Activated CD8-positive, alpha-beta memory T cell treated with anti-CD3 and anti-CD28 coated beads, Interleukin-2, amount 50 U/mL, for 1 hour (primary cell): Measurements from ENCODE around the gene GON7.
"Not testable (repeated sequence)": the region's sequence is repeated elsewhere in the genome, so short reads cannot be mapped to it uniquely, and the experiment has no call there.

Experiments used
- DNase-seq: peaks from one replicate; pipeline ENCODE4 v3.0.0-alpha.2; 2020; ENCODE audit errors: extremely low read depth

Gene GON7

GRCh38 chr14:93200553-93200952 is 6.3 kb downstream of the GON7 start:
- no peak for DNase-seq

- no peak for DNase-seq
Observed at GRCh38 chr14:93199031-93199430, 7.8 kb downstream of the GON7 start.

- no peak for DNase-seq
Observed at GRCh38 chr14:93195316-93195999, 11.4 kb downstream of the GON7 start.

- DNase-seq: no peak
Observed at GRCh38 chr14:93186956-93187355, 19.9 kb downstream of the GON7 start.

GRCh38 chr14:93186466-93186865 is 20.4 kb downstream of the GON7 start:
- no peak for DNase-seq

- no peak for DNase-seq
Observed at GRCh38 chr14:93185349-93185720, 21.5 kb downstream of the GON7 start.

- peak; percentile 81 for DNase-seq
Observed at GRCh38 chr14:93184391-93185348, 22.2 kb downstream of the GON7 start, which contains the start of the genes LYSET and MOAP1. LYSET (plus strand) TSS chr14:93185317; CDS start chr14:93185406, 89 bp downstream. MOAP1 (minus strand) TSS chr14:93184897; CDS start chr14:93184242, 655 bp downstream.

GRCh38 chr14:93183596-93184317 is 23.1 kb downstream of the GON7 start:
- no peak for DNase-seq

GRCh38 chr14:93175492-93175891 is 31.4 kb downstream of the GON7 start:
- DNase-seq: no peak

GRCh38 chr14:93174731-93175130 is 32.1 kb downstream of the GON7 start:
- DNase-seq: not testable (repeated sequence)

- DNase-seq: no peak
Observed at GRCh38 chr14:93173943-93174395, 32.9 kb downstream of the GON7 start.

- DNase-seq: no peak
Observed at GRCh38 chr14:93171376-93171775, 35.5 kb downstream of the GON7 start.

- DNase-seq: not testable (repeated sequence)
Observed at GRCh38 chr14:93170141-93170540, 36.7 kb downstream of the GON7 start.

GRCh38 chr14:93169619-93170018 is 37.2 kb downstream of the GON7 start:
- not testable (repeated sequence) for DNase-seq

- not testable (repeated sequence) for DNase-seq
Observed at GRCh38 chr14:93168610-93169009, 38.3 kb downstream of the GON7 start.

- DNase-seq: not testable (repeated sequence)
Observed at GRCh38 chr14:93165271-93166265, 41.3 kb downstream of the GON7 start.

GRCh38 chr14:93163564-93163963 is 43.3 kb downstream of the GON7 start:
- no peak for DNase-seq

GRCh38 chr14:93161411-93161940 is 45.4 kb downstream of the GON7 start:
- no peak for DNase-seq

- DNase-seq: no peak
Observed at GRCh38 chr14:93160353-93160801, 46.5 kb downstream of the GON7 start.

GRCh38 chr14:93159625-93160352 is 47.1 kb downstream of the GON7 start:
- DNase-seq: not testable (repeated sequence)
